ENCODE measurements around the gene A4GALT. TPM values are rescaled to one million over a fixed set of nuclear protein-coding genes. Genes with fewer than 3 reads are reported as not detected.

Gene A4GALT
- total RNA-seq, 1 experiment from 2014 or later: 22.1 TPM

DNA sequence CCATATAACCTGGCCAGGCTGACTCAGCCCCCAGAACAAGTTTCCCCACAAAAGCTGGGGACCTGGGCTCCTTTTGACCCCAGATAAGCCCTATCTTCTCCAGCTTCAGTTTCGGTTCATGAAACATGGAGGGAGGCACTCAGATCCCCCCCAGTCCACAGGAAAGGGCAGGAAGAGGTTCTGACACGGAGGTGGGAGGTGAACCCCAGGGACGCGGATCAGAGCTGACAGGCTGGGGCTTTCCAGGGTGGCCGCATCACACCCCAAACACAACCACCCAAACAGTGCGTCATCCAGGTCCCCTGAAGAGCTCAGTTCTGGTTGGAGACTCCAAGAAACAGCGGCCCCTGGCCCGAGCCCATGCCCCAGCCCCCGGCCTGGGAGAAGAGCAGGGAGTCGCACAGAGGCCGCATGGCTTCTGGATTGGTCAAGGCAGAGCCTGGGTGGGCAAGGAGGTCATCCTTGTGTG, 44.3 kb upstream of the A4GALT start (continued):
- no peak for TF ChIP-seq CTCF (IDR thresholded peaks at IDR 0.05)

DNA sequence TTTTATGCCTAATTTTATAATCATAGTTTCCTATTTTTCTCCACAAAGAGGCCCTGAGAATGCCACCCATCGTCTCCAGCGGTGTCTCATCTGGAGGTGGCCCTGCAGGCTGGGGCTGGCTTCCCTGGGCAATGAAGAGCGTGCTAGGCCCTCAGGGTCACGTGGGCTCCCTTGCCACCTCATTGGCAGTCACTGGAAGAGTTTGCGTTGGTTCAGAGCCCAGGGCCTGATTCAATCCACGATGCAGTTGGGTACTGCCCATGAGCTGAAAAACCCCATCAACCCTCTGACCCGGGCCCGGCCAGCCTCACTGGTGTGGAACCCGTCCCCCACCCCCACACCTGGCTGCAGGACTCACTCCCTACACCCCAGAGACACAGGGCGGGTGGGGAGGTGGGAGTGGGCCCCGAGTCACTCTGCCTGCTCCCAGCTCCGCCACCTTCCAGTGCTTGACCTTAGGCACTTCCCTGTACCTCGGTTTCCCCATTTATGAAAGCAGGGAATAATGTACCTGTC, 43.4 kb upstream of the A4GALT start:
- Mint-ChIP-seq H3K4me1 (0 out of 2 replicates have a peak, but pooled peaks cover under 1% of the 10 kb centered on the region), H3K36me3 (no peaks in the 10 kb centered on the region), H3K9me3 (no peaks in the 10 kb centered on the region), H3K27me3 (ENCODE audit: low read depth) (no peaks in the 10 kb centered on the region), H3K4me3 (no peak overlapping the region), H3K27ac (no peak overlapping the region)
- CTCF ChIA-PET: no interaction called here
- DNase-seq (ENCODE audit: low spot score) (no peak), ATAC-seq (no peak)
- POLR2A ChIA-PET: interaction anchor here (0.6 kb wide), 1 partner anchor 266 kb away, joined by 3 read pairs; no protein-coding TSS in a partner anchor
- TF ChIP-seq, protein P1, sequence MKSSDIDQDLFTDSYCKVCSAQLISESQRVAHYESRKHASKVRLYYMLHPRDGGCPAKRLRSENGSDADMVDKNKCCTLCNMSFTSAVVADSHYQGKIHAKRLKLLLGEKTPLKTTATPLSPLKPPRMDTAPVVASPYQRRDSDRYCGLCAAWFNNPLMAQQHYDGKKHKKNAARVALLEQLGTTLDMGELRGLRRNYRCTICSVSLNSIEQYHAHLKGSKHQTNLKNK (CRISPR knock-in tag; IDR thresholded peaks at IDR 0.05): no peak
- TF ChIP-seq HMGA2 (CRISPR knock-in tag; IDR thresholded peaks at IDR 0.05) (no peak), ZNF219 (CRISPR knock-in tag; IDR thresholded peaks at IDR 0.05; ENCODE audit: borderline replicate concordance) (no peak), NR1H2 (CRISPR knock-in tag; IDR thresholded peaks at IDR 0.05) (no peak), JAZF1 (CRISPR knock-in tag; IDR thresholded peaks at IDR 0.05) (no peak), TEAD4 (CRISPR knock-in tag; IDR thresholded peaks at IDR 0.05) (no peak)

DNA sequence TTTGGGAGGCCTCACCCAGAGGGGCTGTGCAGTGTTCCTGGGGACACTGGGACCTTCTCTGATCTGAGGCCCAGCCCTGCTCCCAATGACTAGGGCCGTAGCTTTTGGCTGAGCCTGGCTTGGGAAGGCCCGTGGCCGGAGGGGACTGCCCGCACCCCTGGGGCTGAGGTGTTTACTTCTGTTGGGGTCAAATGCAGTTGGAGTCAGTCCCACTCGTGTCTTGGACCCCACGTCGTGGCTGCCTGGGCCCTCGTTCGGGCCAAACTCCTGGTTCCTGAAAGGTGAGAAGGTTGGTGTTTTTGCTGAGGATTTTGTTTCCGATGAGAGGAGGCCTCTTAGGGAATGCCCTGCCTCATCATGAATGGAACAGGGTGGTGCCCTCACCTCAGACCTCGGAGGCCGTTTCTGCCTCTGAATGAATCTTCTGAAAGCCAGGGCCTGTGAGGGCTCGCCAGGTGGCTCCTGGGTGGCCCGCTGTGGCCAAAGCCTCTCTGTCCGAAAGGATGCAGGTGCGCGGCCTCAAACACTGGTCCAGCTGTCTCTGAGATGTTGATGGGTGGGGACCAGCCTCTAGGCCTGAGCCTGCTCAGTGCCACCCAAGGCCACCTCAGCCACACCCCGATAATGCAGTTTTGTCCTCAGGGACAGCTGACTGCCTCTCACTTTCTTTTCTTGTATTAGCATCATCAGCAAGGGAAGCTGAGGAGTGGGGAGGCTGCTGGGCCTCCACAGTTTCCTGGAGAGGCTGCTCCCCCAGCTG, 40.3 kb upstream of the A4GALT start:
- H3K27ac Mint-ChIP-seq: no peak overlapping the region
- no peaks in the 10 kb centered on the region; the same call in 1 of the 2 replicates for H3K27me3 Mint-ChIP-seq (ENCODE audit: low read depth)
- DNase-seq (ENCODE audit: low spot score) (no peak), ATAC-seq (no peak)
- ChIA-PET CTCF (no interaction called here), POLR2A (no interaction called here)
- H3K9me3 Mint-ChIP-seq: no peaks in the 10 kb centered on the region
- no peaks in the 10 kb centered on the region for H3K36me3 Mint-ChIP-seq
- peaks cover 14% of the 10 kb centered on the region for H3K4me1 Mint-ChIP-seq
- TF ChIP-seq TEAD1 (CRISPR knock-in tag; IDR thresholded peaks at IDR 0.05): no peak
- no peak for TF ChIP-seq ZNF219 (CRISPR knock-in tag; IDR thresholded peaks at IDR 0.05; ENCODE audit: borderline replicate concordance)
- TF ChIP-seq OVOL2 (CRISPR knock-in tag; IDR thresholded peaks at IDR 0.05; ENCODE audit: borderline replicate concordance): no peak
- TF ChIP-seq, protein P2, sequence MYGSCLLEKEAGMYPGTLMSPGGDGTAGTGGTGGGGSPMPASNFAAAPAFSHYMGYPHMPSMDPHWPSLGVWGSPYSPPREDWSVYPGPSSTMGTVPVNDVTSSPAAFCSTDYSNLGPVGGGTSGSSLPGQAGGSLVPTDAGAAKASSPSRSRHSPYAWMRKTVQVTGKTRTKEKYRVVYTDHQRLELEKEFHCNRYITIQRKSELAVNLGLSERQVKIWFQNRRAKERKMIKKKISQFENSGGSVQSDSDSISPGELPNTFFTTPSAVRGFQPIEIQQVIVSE (CRISPR knock-in tag; IDR thresholded peaks at IDR 0.05; ENCODE audit: borderline replicate concordance): no peak
- no peak for TF ChIP-seq RORB (CRISPR knock-in tag; IDR thresholded peaks at IDR 0.05)
- no peak for TF ChIP-seq RELA (CRISPR knock-in tag; IDR thresholded peaks at IDR 0.05; ENCODE audit: borderline replicate concordance)
- no peak for TF ChIP-seq SP1 (CRISPR knock-in tag; conservative IDR thresholded peaks at IDR 0.05)
- TF ChIP-seq, protein P3, sequence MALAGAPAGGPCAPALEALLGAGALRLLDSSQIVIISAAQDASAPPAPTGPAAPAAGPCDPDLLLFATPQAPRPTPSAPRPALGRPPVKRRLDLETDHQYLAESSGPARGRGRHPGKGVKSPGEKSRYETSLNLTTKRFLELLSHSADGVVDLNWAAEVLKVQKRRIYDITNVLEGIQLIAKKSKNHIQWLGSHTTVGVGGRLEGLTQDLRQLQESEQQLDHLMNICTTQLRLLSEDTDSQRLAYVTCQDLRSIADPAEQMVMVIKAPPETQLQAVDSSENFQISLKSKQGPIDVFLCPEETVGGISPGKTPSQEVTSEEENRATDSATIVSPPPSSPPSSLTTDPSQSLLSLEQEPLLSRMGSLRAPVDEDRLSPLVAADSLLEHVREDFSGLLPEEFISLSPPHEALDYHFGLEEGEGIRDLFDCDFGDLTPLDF (CRISPR knock-in tag; IDR thresholded peaks at IDR 0.05): no peak
- TF ChIP-seq ZNF416 (CRISPR knock-in tag; IDR thresholded peaks at IDR 0.05): no peak
- no peak overlapping the region for H3K4me3 Mint-ChIP-seq

All from WTC11 (cell line).